Loucy (cell line): ENCODE data around the gene GOLGA8J.
"Not testable (repeated sequence)": the region's sequence is repeated elsewhere in the genome, so short reads cannot be mapped to it uniquely, and the experiment has no call there.

ENCODE experiments used
- H2AFZ ChIP-seq: fragments of 200-600 bp; sonication (generic); 2 replicates; pipeline ENCODE4 v1.6.0; 2016; ENCODE audit warnings: antibody characterized with exemption, mild to moderate bottlenecking, low read length, moderate library complexity
- H3F3A ChIP-seq: fragments of 200-600 bp; 2 replicates; pipeline ENCODE4 v1.6.0; 2016; ENCODE audit warnings: antibody characterized with exemption, low read depth, mild to moderate bottlenecking
- H3K27me3 ChIP-seq: fragments of 200-600 bp; sonication (generic); 2 replicates; pipeline ENCODE4 v1.6.1; 2014; ENCODE audit warnings: low read length, mild to moderate bottlenecking; ENCODE audit not compliant: insufficient read depth, poor library complexity, severe bottlenecking
- H3K36me3 ChIP-seq: fragments of 200-600 bp; sonication (generic); 2 replicates; pipeline ENCODE4 v1.6.1; 2016; ENCODE audit warnings: low read length; ENCODE audit not compliant: insufficient read depth
- H3K4me1 ChIP-seq: fragments of 200-600 bp; sonication (generic); 2 replicates; pipeline ENCODE4 v1.5.1; 2014; ENCODE audit warnings: low read length, mild to moderate bottlenecking; ENCODE audit not compliant: insufficient read depth, poor library complexity, severe bottlenecking
- H3K4me2 ChIP-seq: fragments of 200-600 bp; sonication (generic); 2 replicates; pipeline ENCODE4 v1.6.0; 2014; ENCODE audit warnings: antibody characterized with exemption, low read length, low read depth, mild to moderate bottlenecking; ENCODE audit not compliant: poor library complexity, severe bottlenecking
- H3K4me3 ChIP-seq: fragments of 200-600 bp; sonication (generic); 2 replicates; pipeline ENCODE4 v1.5.1; 2014; ENCODE audit warnings: low read length, mild to moderate bottlenecking, mixed read lengths; ENCODE audit not compliant: poor library complexity, severe bottlenecking
- H3K79me2 ChIP-seq: fragments of 200-600 bp; sonication (generic); 2 replicates; pipeline ENCODE4 v1.6.1; 2014; ENCODE audit warnings: low read length; ENCODE audit not compliant: insufficient read depth
- H3K9ac ChIP-seq: fragments of 200-600 bp; sonication (generic); 2 replicates; pipeline ENCODE4 v1.6.0; 2014; ENCODE audit warnings: mild to moderate bottlenecking, low read depth, low read length, moderate library complexity; ENCODE audit not compliant: poor library complexity, severe bottlenecking
- H3K9me2 ChIP-seq: fragments of 200-600 bp; sonication (generic); replicated peaks from 2 replicates; pipeline ENCODE4 v1.6.1; 2016; ENCODE audit warnings: low read depth, low read length, mixed read lengths
- H3K9me3 ChIP-seq: fragments of 200-600 bp; sonication (generic); 2 replicates; pipeline ENCODE4 v1.6.1; 2014; ENCODE audit warnings: mild to moderate bottlenecking, antibody characterized with exemption, low read length, low read depth; ENCODE audit not compliant: insufficient read depth
- H4K20me1 ChIP-seq: fragments of 200-600 bp; sonication (generic); 2 replicates; pipeline ENCODE4 v1.6.0; 2014; ENCODE audit warnings: antibody characterized with exemption, low read length, mild to moderate bottlenecking; ENCODE audit not compliant: insufficient read depth, poor library complexity, severe bottlenecking
- CTCF ChIP-seq: fragments of 200-600 bp; sonication (generic); conservative IDR thresholded peaks from 2 replicates; pipeline ENCODE4 v1.5.1; 2014; ENCODE audit warnings: mild to moderate bottlenecking, antibody characterized with exemption, low read length
- EZH2phosphoT487 ChIP-seq: fragments of 200-600 bp; IDR thresholded peaks from 2 replicates; pipeline ENCODE4 v1.6.1; 2018; ENCODE audit warnings: antibody characterized with exemption, mild to moderate bottlenecking, moderate library complexity, borderline replicate concordance

GOLGA8J gene

DNA sequence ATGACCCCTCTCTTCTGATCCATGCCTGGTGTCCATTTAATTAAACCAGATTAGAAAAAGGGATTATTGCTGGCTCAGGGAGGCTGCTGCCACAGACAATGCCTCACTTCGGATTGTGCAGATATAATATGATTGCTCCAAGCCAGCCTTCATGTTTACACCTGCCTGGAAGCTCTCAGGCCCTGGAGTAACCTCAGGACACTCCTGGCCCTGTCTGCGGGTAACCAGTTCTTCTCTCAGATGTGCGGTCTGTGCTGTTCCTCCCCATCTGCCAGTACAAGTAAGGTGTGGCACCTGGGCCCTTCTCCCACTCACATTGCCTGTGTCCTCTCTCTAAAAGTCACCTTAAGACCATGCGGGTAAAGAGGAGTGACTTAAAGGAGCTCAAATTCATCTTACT is 8.8 kb upstream of the GOLGA8J start:
- no peaks in the 10 kb centered on the region for H3K4me1 ChIP-seq
- H2AFZ ChIP-seq, result no peak overlapping the region
- H3K9me2 ChIP-seq, result no peaks in the 10 kb centered on the region
- H3F3A ChIP-seq, result no peaks in the 10 kb centered on the region
- TF ChIP-seq CTCF (no peak), EZH2phosphoT487 (no peak)
- no peaks in the 10 kb centered on the region for H3K9me3 ChIP-seq
- no peaks in the 10 kb centered on the region for H3K36me3 ChIP-seq
- no peak overlapping the region for H3K4me3 ChIP-seq
- H4K20me1 ChIP-seq, result no peaks in the 10 kb centered on the region
- no peaks in the 10 kb centered on the region for H3K79me2 ChIP-seq
- no peaks in the 10 kb centered on the region for H3K27me3 ChIP-seq
- H3K4me2 ChIP-seq, result no peak overlapping the region
- H3K9ac ChIP-seq, result no peak overlapping the region

- not testable (repeated sequence) for H3K4me1 ChIP-seq, H3K36me3 ChIP-seq, H3K4me2 ChIP-seq
Observed at GRCh38 chr15:30080816-30081215, 1.9 kb upstream of the GOLGA8J start.

GRCh38 chr15:30097827-30098226 is 15.1 kb downstream of the GOLGA8J start:
- H4K20me1 ChIP-seq, H3K36me3 ChIP-seq, H3K4me3 ChIP-seq, H3K27me3 ChIP-seq, H3F3A ChIP-seq, H3K9me3 ChIP-seq, H3K4me1 ChIP-seq, H3K9me2 ChIP-seq, H2AFZ ChIP-seq, H3K4me2 ChIP-seq, H3K9ac ChIP-seq, H3K79me2 ChIP-seq: not testable (repeated sequence)

More at GRCh38 chr15:30080816-30081215, 1.9 kb upstream of the GOLGA8J start:
- H2AFZ ChIP-seq, H3K79me2 ChIP-seq, H4K20me1 ChIP-seq, H3K9ac ChIP-seq, H3K27me3 ChIP-seq, H3K4me3 ChIP-seq, H3K9me3 ChIP-seq, H3F3A ChIP-seq, H3K9me2 ChIP-seq: not testable (repeated sequence)

DNA sequence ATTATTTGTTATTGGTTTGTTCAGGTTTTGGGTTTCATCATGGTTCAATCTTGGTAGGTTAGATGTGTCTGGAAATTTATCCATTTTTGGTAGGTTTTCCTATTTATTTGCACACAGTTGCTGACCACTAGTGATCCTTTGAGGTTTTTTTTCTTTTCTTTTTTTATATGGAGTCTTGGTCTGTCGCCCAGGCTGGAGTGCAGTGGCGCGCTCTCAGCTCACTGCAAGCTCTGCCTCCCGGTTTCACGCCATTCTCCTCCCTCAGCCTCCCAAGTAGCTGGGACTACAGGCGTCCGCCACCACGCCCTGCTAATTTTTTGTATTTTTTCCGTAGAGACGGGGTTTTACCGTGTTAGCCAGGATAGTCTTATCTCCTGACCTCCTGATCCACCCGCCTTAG is 20.1 kb downstream of the GOLGA8J start:
- not testable (repeated sequence) for H4K20me1 ChIP-seq, H2AFZ ChIP-seq, H3K27me3 ChIP-seq, H3K9me2 ChIP-seq, H3K4me1 ChIP-seq, H3K9me3 ChIP-seq, H3K4me3 ChIP-seq, H3K79me2 ChIP-seq, H3K36me3 ChIP-seq, H3K9ac ChIP-seq, H3F3A ChIP-seq, H3K4me2 ChIP-seq

DNA sequence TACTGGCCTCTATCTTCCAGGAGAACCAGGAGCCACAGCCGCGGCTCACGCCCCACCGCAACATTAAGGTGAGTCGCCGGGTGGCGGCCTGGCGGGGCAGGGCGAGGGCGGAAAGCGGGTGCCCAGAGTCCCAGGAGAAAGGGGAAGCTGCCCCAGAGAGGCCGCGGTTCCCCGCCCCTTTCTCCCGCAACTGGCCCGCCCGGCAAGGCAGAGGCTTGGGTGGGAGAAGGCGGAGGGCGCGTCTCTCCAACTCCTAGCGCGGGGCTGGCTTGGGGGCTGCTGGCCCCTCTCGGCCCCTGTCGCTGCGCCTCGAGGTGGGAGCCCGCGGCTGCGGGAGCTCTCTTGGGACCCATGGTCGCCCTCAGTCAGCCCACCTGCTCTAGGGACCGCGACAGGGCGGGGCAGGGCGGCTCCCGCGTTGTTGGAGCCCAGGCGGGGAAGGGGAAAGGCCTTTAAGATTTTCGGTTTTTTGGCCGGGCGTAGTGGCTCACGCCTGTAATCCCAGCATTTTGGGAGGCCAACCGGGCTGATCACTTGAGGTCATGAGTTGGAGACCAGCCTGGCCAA is 21.3 kb downstream of the GOLGA8J start:
- not testable (repeated sequence) for H3K4me3 ChIP-seq, H3F3A ChIP-seq, H3K36me3 ChIP-seq, H2AFZ ChIP-seq, H4K20me1 ChIP-seq, H3K79me2 ChIP-seq, H3K4me1 ChIP-seq, H3K9me2 ChIP-seq, H3K27me3 ChIP-seq, H3K4me2 ChIP-seq, H3K9me3 ChIP-seq, H3K9ac ChIP-seq

DNA sequence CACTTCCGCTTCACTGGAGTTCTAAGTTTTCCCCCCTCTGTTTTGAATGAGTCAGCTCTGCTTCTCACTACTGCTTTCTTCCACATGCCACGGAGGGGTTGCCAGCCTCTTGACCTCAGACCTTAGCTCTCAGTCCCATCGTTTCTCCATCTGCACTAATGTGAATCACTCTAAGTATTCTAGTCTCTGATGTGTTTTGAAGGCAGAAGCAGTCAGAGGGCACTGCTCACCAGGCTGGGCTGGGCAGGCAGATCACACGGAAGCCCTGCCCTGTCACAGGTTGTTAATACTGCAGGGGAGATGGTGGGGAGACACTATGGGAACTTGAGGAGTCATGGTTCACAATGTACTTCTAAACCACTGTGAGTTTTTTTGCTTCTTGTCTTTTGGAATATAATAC is 27.8 kb downstream of the GOLGA8J start:
- H3K9me2 ChIP-seq, H3K4me2 ChIP-seq, H3K4me3 ChIP-seq, H4K20me1 ChIP-seq, H3F3A ChIP-seq, H3K4me1 ChIP-seq, H3K9ac ChIP-seq, H3K36me3 ChIP-seq, H2AFZ ChIP-seq, H3K27me3 ChIP-seq, H3K79me2 ChIP-seq, H3K9me3 ChIP-seq: not testable (repeated sequence)
